NK-92 (cell line): Measurements from ENCODE around the gene TMC1.
"Not testable (repeated sequence)": the region's sequence is repeated elsewhere in the genome, so short reads cannot be mapped to it uniquely, and the experiment has no call there.

ENCODE experiments used
- DNase-seq: peaks from one replicate; lab custom pipeline; 2025; ENCODE audit not compliant: unreplicated experiment; lab: John Stamatoyannopoulos, UW

TMC1 gene

GRCh38 chr9:72521416-72521815 lies at the start of gene TMC1:
Gene TMC1 (plus strand): TSS chr9:72521608. CDS start chr9:72648649, 127,041 bp downstream.
- DNase-seq, result not testable (repeated sequence)

DNA sequence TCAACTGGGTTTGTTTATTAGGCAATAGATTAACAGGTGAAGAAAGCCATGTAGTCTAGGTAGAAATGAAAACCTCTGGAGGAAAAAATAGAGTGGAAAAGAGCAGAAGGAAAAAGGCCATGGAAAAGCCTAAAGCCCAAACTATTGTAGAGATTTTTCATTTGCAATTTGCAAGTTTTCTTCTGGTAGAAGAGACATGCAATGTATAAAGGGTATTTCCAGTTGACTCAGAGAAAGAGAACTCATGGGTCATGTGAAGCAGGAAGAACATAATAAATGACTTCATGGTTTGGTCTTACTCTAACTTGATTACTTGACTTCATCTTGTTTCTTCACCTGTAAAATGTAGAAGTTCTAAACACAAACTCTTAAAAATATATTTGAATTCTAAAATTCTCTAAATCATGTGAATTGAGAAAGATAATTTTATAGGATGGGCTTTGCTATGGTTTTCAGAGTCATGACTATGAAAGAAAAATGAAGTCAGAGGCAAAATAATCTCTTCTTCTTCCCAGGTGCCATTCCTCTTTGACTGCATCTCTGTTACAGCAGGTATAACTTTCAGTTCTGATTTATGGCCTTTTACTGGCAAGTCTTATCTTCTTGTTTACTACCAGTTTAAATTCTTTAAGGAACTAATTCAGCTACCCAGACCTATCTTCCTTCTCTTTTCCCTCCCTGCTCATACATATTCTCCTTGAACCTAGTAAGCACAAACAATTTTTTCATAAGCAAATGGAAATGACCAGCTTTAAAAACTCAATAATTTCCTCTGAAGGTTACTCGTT lies 47.7 kb upstream of the TMC1 start:
- no peak for DNase-seq

GRCh38 chr9:72474676-72475075 lies 46.7 kb upstream of the TMC1 start:
- no peak for DNase-seq

GRCh38 chr9:72476100-72476499 lies 45.3 kb upstream of the TMC1 start:
- no peak for DNase-seq

DNA sequence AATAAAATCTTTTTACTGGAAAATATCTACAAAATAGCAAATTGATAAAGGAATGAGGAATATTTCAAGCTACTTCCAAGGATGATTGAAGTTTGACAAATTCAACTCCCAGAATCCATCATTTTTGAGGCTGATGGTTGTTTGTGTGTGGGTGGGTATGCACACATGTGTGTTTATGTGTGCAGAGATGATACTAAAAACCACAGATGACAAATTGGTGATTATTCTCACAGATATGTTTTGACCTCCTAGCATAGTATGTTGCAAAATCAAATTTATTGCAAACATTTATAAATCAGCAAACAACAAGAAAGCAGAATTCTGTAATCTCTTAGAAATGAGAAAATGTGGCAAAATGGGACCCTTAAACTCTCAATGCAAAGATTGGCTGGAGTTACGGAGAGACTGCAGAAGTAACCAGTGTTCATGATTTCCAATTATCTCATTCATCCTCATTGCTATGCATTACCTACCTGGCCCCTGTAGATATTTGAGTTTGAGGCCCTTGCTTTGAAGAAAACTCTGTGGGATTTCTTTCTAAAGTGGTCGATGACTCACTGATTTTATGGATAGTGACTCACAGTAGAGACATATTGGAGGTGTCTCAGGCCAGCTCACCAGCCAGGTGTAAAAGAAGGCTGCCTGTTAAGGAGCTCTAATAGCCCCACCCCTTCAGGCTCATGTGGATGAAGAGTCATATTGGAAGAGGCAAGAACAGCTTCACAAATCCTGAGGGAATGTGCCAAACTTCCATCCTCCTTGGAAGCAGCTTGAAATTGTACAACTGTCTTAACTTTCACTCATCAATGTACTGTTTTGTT lies 44.6 kb upstream of the TMC1 start:
- no peak for DNase-seq

DNA sequence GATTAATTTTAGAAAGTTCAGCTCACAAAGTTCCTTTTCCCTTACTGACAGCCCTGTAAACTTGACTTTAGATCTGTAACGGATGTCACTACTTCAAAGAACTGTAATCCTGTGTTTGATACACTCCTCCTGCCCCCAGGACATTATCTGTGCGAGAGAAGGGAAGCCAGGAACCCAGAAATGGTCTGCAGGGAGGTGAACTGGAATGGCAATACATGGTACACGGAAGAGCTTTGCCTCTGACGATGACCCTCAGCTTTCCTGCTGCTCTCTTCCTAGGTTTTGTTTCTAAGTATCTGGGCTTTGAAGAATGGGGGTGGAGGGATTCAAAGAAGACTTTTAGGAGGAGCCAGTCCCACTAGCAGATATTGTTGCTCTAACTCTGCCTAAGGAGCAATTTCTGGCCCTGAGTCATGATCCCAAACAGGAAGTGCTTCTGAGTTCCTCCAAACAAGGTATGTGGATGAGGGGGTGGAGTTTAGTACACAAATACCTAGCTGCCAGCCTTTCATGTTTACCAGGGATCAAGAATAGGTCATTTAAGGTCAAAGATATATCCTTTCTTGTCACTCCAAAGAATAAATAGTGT lies 43.4 kb upstream of the TMC1 start:
- DNase-seq, result no peak

GRCh38 chr9:72478966-72479365 lies 42.4 kb upstream of the TMC1 start:
- no peak for DNase-seq

GRCh38 chr9:72480261-72480660 lies 41.1 kb upstream of the TMC1 start:
- not testable (repeated sequence) for DNase-seq

- DNase-seq, result no peak
Observed at GRCh38 chr9:72480921-72481320, 40.5 kb upstream of the TMC1 start.

DNA sequence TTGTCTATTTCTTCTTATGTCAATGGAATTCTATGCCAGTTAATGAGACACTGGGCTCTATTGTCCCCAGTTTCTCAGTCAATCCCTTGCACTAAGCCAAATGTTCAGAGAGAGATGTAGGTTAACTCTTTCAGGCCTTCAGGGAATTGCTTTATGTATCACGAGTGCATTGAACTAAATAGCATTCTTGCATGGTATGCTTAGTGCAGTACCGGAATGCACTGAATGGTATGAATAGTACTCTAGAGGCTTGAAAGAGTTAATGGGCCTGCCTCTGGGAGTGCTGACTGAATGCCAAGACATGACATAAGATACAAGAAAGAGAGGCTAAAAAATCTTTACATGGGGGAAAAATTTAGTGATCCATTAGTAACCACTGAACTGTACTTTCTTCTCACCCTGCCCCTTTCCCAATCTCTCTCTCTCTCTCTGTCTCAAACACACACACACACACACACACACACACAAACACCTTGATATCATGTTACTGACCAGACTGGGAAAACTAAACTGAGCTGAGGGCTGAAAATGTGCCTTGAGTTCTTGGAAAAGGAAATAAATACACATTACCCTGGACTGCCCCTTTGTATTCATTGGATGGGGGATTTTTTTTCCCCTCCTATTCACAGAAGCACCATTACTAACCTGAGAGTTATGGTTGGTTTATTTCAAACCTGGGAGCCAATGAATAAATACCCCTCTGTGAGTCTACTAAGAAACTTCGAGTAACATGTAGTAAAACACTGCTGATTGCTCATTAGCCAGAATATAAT lies 35.4 kb upstream of the TMC1 start:
- DNase-seq, result no peak

DNA sequence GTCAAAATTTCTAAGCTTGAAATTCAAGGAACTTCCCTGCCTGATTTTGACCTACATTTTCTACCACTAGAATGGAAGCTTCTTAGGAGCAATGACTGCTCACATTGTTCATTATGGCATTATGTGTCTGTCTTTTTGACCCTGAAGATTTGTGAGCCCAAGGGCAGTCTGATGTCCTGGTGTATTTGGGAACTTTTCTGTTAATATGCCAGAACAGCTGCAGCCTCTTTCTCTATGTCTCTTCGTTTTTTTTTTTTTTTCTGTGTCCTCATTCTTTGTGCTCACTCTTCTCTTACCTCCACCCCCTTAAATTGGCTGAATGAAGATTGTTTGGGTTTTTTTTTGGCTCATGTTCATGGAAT lies 34.8 kb upstream of the TMC1 start:
- DNase-seq, result no peak

- DNase-seq, result not testable (repeated sequence)
Observed at GRCh38 chr9:72487665-72488064, 33.7 kb upstream of the TMC1 start.

DNA sequence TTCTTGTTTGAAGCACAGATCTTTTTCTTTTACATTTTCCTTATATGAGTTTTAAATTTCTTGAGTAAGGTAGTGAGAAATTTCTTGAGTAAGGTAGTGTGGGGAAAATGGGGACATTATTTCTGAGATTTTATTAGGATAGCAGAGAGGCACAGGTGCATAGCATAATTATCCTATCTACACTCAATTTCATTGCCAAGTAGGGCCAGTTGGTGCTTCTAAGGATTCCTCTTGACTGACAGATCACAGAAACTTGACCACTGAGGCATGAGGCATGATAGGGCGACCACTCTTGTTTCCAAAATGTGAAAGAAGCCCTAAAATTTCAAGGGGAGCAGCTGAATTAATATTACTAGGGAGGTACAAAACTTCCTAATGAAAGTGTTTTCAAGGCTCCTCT lies 31.4 kb upstream of the TMC1 start:
- no peak for DNase-seq

GRCh38 chr9:72491242-72491641 lies 30.2 kb upstream of the TMC1 start:
- no peak for DNase-seq

DNA sequence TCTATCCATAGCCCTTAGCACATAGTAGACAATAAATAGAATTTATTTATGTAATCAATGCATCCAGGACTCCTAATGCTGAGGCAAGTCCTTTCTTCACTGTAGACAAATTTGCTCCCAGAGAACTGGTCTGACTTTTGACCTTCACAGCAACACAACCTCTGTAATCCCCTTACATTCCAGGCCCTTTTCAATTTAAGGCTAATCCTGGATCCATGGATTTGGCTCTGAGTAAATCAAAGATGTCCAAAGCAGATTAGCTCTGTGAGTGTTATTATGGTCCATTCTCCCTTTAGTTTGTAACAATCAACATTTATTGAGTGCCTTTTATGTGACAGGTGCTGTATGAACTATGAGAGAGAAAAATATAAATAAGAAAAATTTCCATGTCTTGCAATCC lies 27.4 kb upstream of the TMC1 start:
- no peak for DNase-seq

GRCh38 chr9:72497447-72498046 lies 23.9 kb upstream of the TMC1 start:
- no peak for DNase-seq

DNA sequence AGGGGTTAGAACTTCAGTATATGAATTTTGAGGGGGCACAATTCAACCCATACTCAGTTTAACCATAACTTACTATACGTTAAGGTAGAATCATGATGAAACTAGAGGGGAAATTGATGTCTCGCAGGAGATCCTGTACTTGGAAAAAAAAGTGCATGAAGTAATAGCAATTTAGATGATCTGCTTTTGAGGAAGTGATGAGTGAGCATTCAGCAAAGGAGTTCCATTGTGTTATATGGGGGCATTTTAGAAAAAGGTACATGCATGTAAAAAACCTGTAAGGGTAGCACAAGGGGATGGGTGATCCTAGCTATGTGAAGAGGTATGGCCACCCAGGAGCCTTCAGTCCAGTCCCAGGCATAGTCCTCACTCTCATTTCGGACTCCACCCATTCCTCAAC lies 14.8 kb upstream of the TMC1 start:
- DNase-seq, result no peak

GRCh38 chr9:72509053-72509452 lies 12.4 kb upstream of the TMC1 start:
- DNase-seq, result no peak

DNA sequence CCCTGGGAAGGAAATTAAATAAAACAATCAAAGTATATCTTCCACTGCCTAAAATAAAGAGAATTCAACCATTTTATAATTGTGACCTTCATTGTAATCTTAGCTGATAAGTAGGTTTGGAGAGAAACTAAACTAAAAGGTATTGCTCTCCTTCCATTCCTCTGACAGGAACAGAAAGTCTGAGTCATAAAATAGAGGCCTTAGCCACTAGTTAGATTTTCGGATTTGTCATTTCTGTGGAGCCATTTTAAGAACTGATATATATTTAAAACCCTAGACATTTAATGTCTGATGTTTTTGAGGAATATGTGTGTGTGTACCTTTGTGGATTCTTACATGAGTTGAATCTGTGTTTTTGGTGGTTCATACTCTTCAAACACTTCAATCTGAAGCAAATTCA lies 11.8 kb upstream of the TMC1 start:
- no peak for DNase-seq

- DNase-seq, result not testable (repeated sequence)
Observed at GRCh38 chr9:72521011-72521410, 397 bp upstream of the TMC1 start.
